Mucosa of descending colon (tissue), 3 donors: ENCODE measurements around the gene ANKS6. TPM values are rescaled to one million over a fixed set of nuclear protein-coding genes. Genes with fewer than 3 reads are reported as not detected.

Experiments
- ATAC-seq: fragments of 200-7000 bp; cut with Tn5 transposase; one replicate; pipeline ENCODE4 v1.9.1; 2020; ENCODE audit warnings: mild to moderate bottlenecking, moderate library complexity
- DNase-seq, 3 donors: peaks; one replicate each; pipeline ENCODE4 v3.0.0-alpha.2; 2020
- H3K36me3 ChIP-seq: fragments of 200-600 bp; one replicate; pipeline ENCODE4 v1.8.0; 2021; ENCODE audit warnings: low read depth, mild to moderate bottlenecking
- H3K4me1 ChIP-seq: fragments of 200-600 bp; one replicate; pipeline ENCODE4 v1.8.0; 2021; ENCODE audit warnings: low read depth, mild to moderate bottlenecking
- H3K4me3 ChIP-seq: fragments of 200-600 bp; one replicate; pipeline ENCODE4 v1.8.0; 2021; ENCODE audit warnings: mild to moderate bottlenecking
- H3K9me3 ChIP-seq: fragments of 200-600 bp; one replicate; pipeline ENCODE4 v1.8.0; 2021; ENCODE audit warnings: mild to moderate bottlenecking
- intact Hi-C, 2 donors: fragments of 100-400 bp; cut with DNase I in 1 of 2; cut with micrococcal nuclease in 1 of 2; formaldehyde crosslinking; loops; one replicate each; pipeline versions ENCODE4 v1.11.0 to v1.11.1; 2022; cut with DNase I, micrococcal nuclease
- total RNA-seq, 3 donors: library from RNA; stranded (reverse); fragmentation: NEBNext Ultra II Directional in 2 of 3; extraction: Animal tissue kit (Norgen Biotek cat#: 25700) in 2 of 3; gene quantifications; one replicate each; pipeline versions ENCODE4 v1.2.1 to v1.2.4, GENCODE V29; 2021 to 2023
- TF ChIP-seq, protein P1 (sequence below): fragments of 200-600 bp; IDR thresholded peaks from one replicate; pipeline ENCODE4 v1.8.0; 2022; ENCODE audit warnings: antibody characterized with exemption, mild to moderate bottlenecking
- donor health status: DM: no; HTN: no; CAD: no; lungs with moderate emphysema.
- donor health status: DM: no; HTN: no; CAD: no.
- donor health status: DM: no; HTN: yes; CAD: no.

Gene ANKS6
- total RNA-seq, 3 donors from 2014 or later = 16.6 to 23.4 (median 22.4) TPM

DNA sequence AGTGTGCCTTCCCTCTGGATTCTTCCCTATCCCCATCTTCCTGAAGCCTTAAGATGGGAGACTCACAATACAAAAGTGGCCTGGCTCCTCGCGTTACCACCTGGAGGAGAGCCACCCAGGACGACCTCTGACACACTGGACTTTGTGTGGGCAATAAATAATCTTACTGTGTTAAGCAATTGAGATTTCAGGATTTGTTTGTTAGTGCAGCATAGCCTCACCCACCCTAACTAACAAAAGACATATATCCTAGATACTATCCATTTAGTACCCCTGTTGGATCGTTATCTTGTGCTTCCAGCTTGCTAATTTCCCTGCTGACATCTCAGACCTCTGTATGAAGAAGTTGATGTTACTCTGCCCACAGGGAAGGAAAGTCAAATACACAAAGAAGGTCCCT, 95.6 kb downstream of the ANKS6 start:
- no peak for ATAC-seq
- intact Hi-C loops = no loop called here
- TF ChIP-seq, protein P1, sequence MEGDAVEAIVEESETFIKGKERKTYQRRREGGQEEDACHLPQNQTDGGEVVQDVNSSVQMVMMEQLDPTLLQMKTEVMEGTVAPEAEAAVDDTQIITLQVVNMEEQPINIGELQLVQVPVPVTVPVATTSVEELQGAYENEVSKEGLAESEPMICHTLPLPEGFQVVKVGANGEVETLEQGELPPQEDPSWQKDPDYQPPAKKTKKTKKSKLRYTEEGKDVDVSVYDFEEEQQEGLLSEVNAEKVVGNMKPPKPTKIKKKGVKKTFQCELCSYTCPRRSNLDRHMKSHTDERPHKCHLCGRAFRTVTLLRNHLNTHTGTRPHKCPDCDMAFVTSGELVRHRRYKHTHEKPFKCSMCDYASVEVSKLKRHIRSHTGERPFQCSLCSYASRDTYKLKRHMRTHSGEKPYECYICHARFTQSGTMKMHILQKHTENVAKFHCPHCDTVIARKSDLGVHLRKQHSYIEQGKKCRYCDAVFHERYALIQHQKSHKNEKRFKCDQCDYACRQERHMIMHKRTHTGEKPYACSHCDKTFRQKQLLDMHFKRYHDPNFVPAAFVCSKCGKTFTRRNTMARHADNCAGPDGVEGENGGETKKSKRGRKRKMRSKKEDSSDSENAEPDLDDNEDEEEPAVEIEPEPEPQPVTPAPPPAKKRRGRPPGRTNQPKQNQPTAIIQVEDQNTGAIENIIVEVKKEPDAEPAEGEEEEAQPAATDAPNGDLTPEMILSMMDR = no peak
- Histone ChIP-seq H3K9me3 (no peaks in the 10 kb centered on the region), H3K4me1 (no peaks in the 10 kb centered on the region), H3K4me3 (no peak overlapping the region), H3K36me3 (no peaks in the 10 kb centered on the region)
- no peak for DNase-seq

DNA sequence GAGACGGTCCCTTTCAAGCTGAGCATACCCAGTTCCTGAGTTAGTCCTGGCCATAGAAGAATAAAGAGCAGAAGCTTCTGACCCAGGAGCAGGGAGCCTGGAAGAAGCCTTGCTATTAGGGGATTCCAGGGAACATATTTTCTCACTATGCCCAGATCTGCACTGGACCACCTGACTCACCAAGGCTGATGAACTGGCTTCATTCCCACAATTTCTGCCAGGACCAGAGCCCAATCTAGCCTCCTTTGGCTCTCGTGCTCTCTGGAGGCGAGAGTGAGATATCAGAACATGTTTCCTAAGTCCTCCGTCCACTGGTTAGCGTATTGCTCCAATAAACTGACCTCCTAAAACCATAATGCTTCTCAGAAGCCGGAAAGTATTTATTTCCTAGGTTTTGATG, 97.5 kb downstream of the ANKS6 start:
- ATAC-seq (no peak), DNase-seq (no peak)
- TF ChIP-seq, protein P1 = no peak
- Histone ChIP-seq H3K9me3 (no peaks in the 10 kb centered on the region), H3K4me1 (no peaks in the 10 kb centered on the region), H3K4me3 (no peak overlapping the region), H3K36me3 (no peaks in the 10 kb centered on the region)
- intact Hi-C loops = no loop called here

DNA sequence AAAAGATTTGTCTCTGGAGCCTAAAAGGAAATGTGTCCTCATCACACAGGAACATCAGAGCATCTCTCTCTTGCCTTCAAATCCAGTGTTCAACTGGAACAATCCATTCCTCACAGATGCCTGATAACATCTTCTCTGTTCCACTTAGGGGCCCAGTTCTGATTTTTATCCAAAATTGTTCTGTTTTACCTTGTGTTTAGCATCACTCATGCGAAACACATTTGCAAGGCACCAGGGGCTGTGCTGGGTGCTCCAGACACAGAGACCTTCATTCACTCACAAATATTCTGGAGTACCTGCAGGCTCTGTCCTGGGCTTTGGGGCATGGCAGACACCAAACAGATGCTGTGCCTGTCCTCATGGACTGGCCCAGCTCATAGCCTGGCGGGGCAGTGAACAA, 101.4 kb downstream of the ANKS6 start:
- Histone ChIP-seq H3K4me3 (no peak overlapping the region), H3K9me3 (no peaks in the 10 kb centered on the region), H3K36me3 (no peaks in the 10 kb centered on the region), H3K4me1 (no peaks in the 10 kb centered on the region)
- ATAC-seq (no peak), DNase-seq (no peak)
- TF ChIP-seq, protein P1 = no peak
- intact Hi-C loops = no loop called here

DNA sequence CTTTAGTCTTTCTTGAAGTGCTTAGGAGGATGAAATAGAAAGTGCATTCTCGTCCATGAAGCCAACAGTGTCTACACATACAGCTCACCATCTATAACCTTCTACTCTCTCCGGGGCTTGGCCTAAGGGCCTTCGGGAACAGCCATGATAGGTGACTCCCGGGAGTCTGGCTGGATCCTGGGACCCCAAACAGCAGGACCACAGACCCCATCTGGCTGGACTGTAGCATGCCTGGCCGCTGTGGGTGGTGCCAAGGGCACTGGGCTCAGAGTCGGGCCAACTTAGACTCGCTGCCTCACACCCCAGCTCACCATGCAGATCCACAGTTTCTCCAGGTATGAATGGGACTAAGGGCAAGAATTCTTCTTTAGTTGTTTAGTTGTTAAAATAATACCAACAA, 104.0 kb downstream of the ANKS6 start:
- ATAC-seq = no peak

DNA sequence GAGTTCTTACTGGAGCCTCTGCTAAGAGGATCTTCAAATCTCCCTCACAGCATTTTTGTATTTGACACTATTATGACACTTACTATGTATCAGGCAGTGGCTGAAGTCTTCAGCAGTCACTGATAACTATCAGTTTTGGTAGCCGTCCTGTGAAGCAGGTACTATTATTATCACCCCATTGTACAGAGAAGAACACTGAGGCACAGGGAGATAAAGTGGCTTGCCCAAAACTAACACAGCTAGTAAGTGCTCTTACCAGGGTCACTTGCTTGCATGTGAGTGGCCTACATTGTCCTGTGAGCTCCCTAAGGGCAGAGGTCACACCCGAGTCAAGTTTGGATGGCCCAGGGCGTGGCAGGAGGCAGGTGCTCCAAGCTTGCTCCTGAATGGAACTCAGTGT, 104.5 kb downstream of the ANKS6 start:
- TF ChIP-seq, protein P1 = no peak
- intact Hi-C loops = no loop called here
- Histone ChIP-seq H3K36me3 (no peaks in the 10 kb centered on the region), H3K4me1 (no peaks in the 10 kb centered on the region), H3K4me3 (no peak overlapping the region), H3K9me3 (no peaks in the 10 kb centered on the region)
- DNase-seq = no peak
- ATAC-seq = no peak

More for the DNA sequence above, 104.0 kb downstream of the ANKS6 start:
- Histone ChIP-seq H3K9me3 (no peaks in the 10 kb centered on the region), H3K36me3 (no peaks in the 10 kb centered on the region), H3K4me3 (no peak overlapping the region), H3K4me1 (no peaks in the 10 kb centered on the region)
- TF ChIP-seq, protein P1 = no peak
- no peak for DNase-seq
- intact Hi-C loops = no loop called here

DNA sequence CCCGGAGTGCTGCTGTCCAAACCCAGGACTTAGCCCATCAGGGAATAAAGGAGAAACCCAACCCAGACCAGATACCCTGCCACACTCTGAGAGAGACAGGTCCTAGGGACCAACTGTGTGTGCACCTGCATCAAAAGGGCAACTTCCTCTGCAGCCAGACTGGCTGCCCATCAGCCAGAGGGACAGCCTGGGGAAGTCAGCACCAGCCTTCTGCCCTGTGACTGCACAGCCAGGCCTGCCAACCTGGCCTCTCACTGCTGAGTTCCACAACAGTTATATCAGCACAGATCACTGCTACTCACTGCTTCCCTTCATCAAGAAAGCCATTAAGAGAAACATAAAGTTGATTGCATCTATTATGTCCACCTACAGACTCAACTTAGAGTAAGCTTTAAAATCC, 105.7 kb downstream of the ANKS6 start:
- ATAC-seq (no peak), DNase-seq (no peak)
- Histone ChIP-seq H3K4me3 (no peak overlapping the region), H3K36me3 (no peaks in the 10 kb centered on the region), H3K9me3 (no peaks in the 10 kb centered on the region), H3K4me1 (no peaks in the 10 kb centered on the region)
- intact Hi-C loops = no loop called here
- TF ChIP-seq, protein P1 = no peak
